K562 (cell line): ENCODE data around the gene BIRC5. TPM values are rescaled to one million over a fixed set of nuclear protein-coding genes. Genes with fewer than 3 reads are reported as not detected.

Experiments used
- CBFA2T3 ChIP-seq: fragments of 450-650 bp; IDR thresholded peaks from 2 replicates; pipeline ENCODE4 v1.6.1; 2017
- MCM2 ChIP-seq: fragments of 450-650 bp; IDR thresholded peaks from 2 replicates; pipeline ENCODE4 v1.6.1; 2017; ENCODE audit warnings: low read depth, mild to moderate bottlenecking
- NCOA1 ChIP-seq: fragments of 450-650 bp; IDR thresholded peaks from 2 replicates; pipeline ENCODE4 v1.6.1; 2016; ENCODE audit warnings: low read depth
- NRF1 ChIP-seq, 2 experiments: fragments of 450-650 bp; IDR thresholded peaks in 1 of 2; conservative IDR thresholded peaks in 1 of 2; 2 replicates each; pipeline ENCODE4 v1.6.1; 2014; ENCODE audit warnings: mild to moderate bottlenecking in 2 of 2
- PHF21A ChIP-seq: fragments of 450-650 bp; IDR thresholded peaks from 2 replicates; pipeline ENCODE4 v1.6.1; 2017; ENCODE audit warnings: low read depth, borderline replicate concordance
- RBM34 ChIP-seq: fragments of 200-400 bp; formaldehyde crosslinking; IDR thresholded peaks from 2 replicates; pipeline ENCODE4 v1.6.1; 2018; ENCODE audit warnings: low read length, borderline replicate concordance; ENCODE audit not compliant: insufficient read depth
- SIN3B ChIP-seq: fragments of 450-650 bp; IDR thresholded peaks from 2 replicates; pipeline ENCODE4 v1.6.1; 2017; ENCODE audit warnings: low read depth, mild to moderate bottlenecking, moderate library complexity
- SIX5 ChIP-seq, 2 experiments: IDR thresholded peaks; 2 replicates each; pipeline ENCODE4 v1.6.1; 2011; ENCODE audit warnings: low read length in 2 of 2, borderline replicate concordance in 1 of 2, low read depth in 1 of 2, mild to moderate bottlenecking in 1 of 2, moderate library complexity in 1 of 2; ENCODE audit not compliant: insufficient read depth in 1 of 2
- ZFX ChIP-seq: sonication (generic); formaldehyde crosslinking; IDR thresholded peaks from 2 replicates; pipeline ENCODE4 v1.8.0; 2022; ENCODE audit warnings: mild to moderate bottlenecking, missing genetic modification reagents, moderate library complexity
- ZNF124 ChIP-seq: sonication (generic); formaldehyde crosslinking; IDR thresholded peaks from 2 replicates; pipeline ENCODE4 v1.8.1; 2022; ENCODE audit warnings: missing genetic modification reagents
- ZNF134 ChIP-seq: fragments of 250-450 bp; sonication (Bioruptor Pico); conservative IDR thresholded peaks from 2 replicates; pipeline ENCODE4 v1.4.0; 2020
- ZNF253 ChIP-seq: fragments of 250-450 bp; sonication (Bioruptor Pico); conservative IDR thresholded peaks from 2 replicates; pipeline ENCODE4 v1.6.1; 2021; ENCODE audit warnings: mild to moderate bottlenecking
- ZNF436 ChIP-seq: fragments of 250-450, 450-650 bp; sonication (Bioruptor Pico); formaldehyde crosslinking; IDR thresholded peaks from 2 replicates; pipeline ENCODE4 v1.7.0; 2020; ENCODE audit warnings: mild to moderate bottlenecking
- ZZZ3 ChIP-seq: fragments of 450-650 bp; IDR thresholded peaks from 2 replicates; pipeline ENCODE4 v1.6.1; 2016; ENCODE audit warnings: antibody characterized with exemption, mild to moderate bottlenecking, moderate library complexity
- polyA plus RNA-seq, 8 experiments: library from polyadenylated mRNA; depleted of rRNA in 4 of 8; stranded (reverse) in 5 of 8; unstranded in 3 of 8; fragments of >200 nt; fragmentation: Nextera tagmentation in 2 of 8; fragmentation: Illumina TruSeq in 1 of 8; extraction: Ambion mirVana in 2 of 8; extraction: Trizol in 1 of 8; gene quantifications; 2 replicates each; pipeline versions ENCODE4 v1.2.1 to v1.2.3, GENCODE V29; 2011 to 2014; ENCODE audit warnings: inconsistent platforms in 1 of 8, missing spikeins in 1 of 8
- total RNA-seq, 7 experiments: library from RNA; depleted of rRNA in 6 of 7; stranded (reverse); fragments of >200 nt in 6 of 7; fragmentation: Illumina TruSeq in 2 of 7; extraction: Trizol in 2 of 7; gene quantifications; 2 replicates each; pipeline versions ENCODE4 v1.2.1 to v1.2.3, GENCODE V29; 2011 to 2021; ENCODE audit warnings: low replicate concordance in 1 of 7
- TF ChIP-seq, protein P1 (sequence below), 2 experiments: fragments of 450-650 bp; IDR thresholded peaks; 2 replicates each; pipeline ENCODE4 v1.6.1; 2018; ENCODE audit warnings: mild to moderate bottlenecking in 2 of 2, low read depth in 1 of 2; ENCODE audit not compliant: partially characterized antibody in 2 of 2
- TF ChIP-seq, protein P2 (sequence below): fragments of 450-650 bp; formaldehyde crosslinking; conservative IDR thresholded peaks from 2 replicates; pipeline ENCODE4 v1.4.0; 2022; ENCODE audit warnings: mild to moderate bottlenecking, missing genetic modification characterization
- TF ChIP-seq, protein P3 (sequence below): IDR thresholded peaks from 3 replicates; pipeline ENCODE4 v1.6.1; 2011; ENCODE audit warnings: borderline replicate concordance, mild to moderate bottlenecking, moderate library complexity; ENCODE audit not compliant: insufficient read length; ENCODE audit errors: extremely low read depth
- TF ChIP-seq, protein P4 (sequence below), 2 experiments: fragments of 450-650 bp in 1 of 2; sonication (generic) in 1 of 2; formaldehyde crosslinking; conservative IDR thresholded peaks; 2 replicates each; pipeline versions ENCODE4 v1.4.0 to v1.8.1; 2020 to 2022; ENCODE audit warnings: mild to moderate bottlenecking in 1 of 2, missing genetic modification reagents in 1 of 2

The BIRC5 gene
- total and polyA plus RNA-seq, 9 of the 15 experiments (the other 6 are each of a cell fraction or from before 2014, with no cell fraction given) = 64.4 to 140 (median 101) TPM

DNA sequence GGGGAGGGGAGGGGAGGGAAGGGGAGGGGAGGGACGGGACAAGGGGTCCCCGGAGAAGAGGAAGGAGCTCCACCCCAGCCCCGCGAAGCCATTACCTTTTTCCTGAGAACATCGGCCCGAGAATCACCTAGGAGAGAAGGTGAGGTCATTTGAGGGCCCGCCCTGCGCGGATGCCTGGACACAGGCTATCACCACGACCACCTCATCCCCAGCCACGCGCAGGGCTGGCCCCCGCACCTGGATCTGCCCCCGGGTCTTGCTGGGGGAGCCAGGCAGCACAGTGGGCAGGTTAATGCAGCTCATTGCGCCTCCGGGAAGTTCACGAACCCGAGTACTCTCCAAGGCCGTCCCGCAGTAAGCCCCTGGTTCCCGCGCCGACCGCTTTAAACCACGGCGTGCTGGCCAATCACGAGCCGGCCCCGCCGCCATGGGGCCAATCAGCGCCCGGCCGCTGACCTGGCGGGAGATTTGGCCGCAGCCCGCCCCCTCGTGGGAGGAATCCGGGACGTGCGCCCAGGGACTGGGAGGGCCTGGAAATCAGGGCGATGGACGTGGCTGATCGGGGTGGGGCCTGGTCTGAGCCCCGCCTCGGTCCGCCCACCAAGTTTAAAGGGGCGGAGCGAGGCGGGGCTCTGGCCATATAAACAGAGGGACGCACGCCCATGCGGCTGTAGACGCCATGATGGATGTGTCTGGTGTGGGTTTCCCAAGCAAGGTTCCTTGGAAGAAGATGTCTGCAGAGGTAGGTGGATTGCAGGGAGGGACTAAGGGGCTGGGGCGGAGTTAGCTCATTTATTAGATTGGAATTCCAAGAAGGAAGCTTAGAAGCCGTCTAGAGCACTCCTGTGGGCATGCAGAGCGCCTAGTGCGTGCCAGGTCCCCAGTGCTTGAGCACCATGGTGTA is 27.1 kb upstream of the BIRC5 start, which contains the start of the genes AFMID and TK1 (continued):
- TF ChIP-seq SIX5 (IDR thresholded peaks at IDR 0.05; ENCODE audit: borderline replicate concordance in 1 of 2, insufficient read depth in 1 of 2, low read depth in 1 of 2, low read length in 2 of 2) = no peak; a peak in 1 of 4 replicates
- TF ChIP-seq, protein P1, sequence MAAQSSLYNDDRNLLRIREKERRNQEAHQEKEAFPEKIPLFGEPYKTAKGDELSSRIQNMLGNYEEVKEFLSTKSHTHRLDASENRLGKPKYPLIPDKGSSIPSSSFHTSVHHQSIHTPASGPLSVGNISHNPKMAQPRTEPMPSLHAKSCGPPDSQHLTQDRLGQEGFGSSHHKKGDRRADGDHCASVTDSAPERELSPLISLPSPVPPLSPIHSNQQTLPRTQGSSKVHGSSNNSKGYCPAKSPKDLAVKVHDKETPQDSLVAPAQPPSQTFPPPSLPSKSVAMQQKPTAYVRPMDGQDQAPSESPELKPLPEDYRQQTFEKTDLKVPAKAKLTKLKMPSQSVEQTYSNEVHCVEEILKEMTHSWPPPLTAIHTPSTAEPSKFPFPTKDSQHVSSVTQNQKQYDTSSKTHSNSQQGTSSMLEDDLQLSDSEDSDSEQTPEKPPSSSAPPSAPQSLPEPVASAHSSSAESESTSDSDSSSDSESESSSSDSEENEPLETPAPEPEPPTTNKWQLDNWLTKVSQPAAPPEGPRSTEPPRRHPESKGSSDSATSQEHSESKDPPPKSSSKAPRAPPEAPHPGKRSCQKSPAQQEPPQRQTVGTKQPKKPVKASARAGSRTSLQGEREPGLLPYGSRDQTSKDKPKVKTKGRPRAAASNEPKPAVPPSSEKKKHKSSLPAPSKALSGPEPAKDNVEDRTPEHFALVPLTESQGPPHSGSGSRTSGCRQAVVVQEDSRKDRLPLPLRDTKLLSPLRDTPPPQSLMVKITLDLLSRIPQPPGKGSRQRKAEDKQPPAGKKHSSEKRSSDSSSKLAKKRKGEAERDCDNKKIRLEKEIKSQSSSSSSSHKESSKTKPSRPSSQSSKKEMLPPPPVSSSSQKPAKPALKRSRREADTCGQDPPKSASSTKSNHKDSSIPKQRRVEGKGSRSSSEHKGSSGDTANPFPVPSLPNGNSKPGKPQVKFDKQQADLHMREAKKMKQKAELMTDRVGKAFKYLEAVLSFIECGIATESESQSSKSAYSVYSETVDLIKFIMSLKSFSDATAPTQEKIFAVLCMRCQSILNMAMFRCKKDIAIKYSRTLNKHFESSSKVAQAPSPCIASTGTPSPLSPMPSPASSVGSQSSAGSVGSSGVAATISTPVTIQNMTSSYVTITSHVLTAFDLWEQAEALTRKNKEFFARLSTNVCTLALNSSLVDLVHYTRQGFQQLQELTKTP (IDR thresholded peaks at IDR 0.05; ENCODE audit: low read depth in 1 of 2, partially characterized antibody in 2 of 2) = no peak
- peak; percentile 68 for TF ChIP-seq ZFX (CRISPR knock-in tag)
- peak; percentile 77; the same call in 1 of the 2 replicates for TF ChIP-seq SIN3B
- TF ChIP-seq RBM34 = no peak
- TF ChIP-seq ZZZ3 = peak; percentile 96
- TF ChIP-seq NCOA1 = 0 out of 2 replicates have a peak, but pooled peaks have one; percentile 15
- TF ChIP-seq, protein P2, sequence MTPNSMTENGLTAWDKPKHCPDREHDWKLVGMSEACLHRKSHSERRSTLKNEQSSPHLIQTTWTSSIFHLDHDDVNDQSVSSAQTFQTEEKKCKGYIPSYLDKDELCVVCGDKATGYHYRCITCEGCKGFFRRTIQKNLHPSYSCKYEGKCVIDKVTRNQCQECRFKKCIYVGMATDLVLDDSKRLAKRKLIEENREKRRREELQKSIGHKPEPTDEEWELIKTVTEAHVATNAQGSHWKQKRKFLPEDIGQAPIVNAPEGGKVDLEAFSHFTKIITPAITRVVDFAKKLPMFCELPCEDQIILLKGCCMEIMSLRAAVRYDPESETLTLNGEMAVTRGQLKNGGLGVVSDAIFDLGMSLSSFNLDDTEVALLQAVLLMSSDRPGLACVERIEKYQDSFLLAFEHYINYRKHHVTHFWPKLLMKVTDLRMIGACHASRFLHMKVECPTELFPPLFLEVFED (CRISPR knock-in tag) = 0 out of 2 replicates have a peak, but pooled peaks have one; percentile 34
- TF ChIP-seq PHF21A = peak; percentile 87; the same call in 1 of the 2 replicates
- peak; percentile 76 to 79 for TF ChIP-seq NRF1 (conservative IDR thresholded peaks at IDR 0.05 in 1 of 2, IDR thresholded peaks at IDR 0.05 in 1 of 2)
- TF ChIP-seq CBFA2T3 = no peak
- no peak for TF ChIP-seq MCM2
- TF ChIP-seq, protein P3, sequence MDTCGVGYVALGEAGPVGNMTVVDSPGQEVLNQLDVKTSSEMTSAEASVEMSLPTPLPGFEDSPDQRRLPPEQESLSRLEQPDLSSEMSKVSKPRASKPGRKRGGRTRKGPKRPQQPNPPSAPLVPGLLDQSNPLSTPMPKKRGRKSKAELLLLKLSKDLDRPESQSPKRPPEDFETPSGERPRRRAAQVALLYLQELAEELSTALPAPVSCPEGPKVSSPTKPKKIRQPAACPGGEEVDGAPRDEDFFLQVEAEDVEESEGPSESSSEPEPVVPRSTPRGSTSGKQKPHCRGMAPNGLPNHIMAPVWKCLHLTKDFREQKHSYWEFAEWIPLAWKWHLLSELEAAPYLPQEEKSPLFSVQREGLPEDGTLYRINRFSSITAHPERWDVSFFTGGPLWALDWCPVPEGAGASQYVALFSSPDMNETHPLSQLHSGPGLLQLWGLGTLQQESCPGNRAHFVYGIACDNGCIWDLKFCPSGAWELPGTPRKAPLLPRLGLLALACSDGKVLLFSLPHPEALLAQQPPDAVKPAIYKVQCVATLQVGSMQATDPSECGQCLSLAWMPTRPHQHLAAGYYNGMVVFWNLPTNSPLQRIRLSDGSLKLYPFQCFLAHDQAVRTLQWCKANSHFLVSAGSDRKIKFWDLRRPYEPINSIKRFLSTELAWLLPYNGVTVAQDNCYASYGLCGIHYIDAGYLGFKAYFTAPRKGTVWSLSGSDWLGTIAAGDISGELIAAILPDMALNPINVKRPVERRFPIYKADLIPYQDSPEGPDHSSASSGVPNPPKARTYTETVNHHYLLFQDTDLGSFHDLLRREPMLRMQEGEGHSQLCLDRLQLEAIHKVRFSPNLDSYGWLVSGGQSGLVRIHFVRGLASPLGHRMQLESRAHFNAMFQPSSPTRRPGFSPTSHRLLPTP = no peak
- TF ChIP-seq, protein P4, sequence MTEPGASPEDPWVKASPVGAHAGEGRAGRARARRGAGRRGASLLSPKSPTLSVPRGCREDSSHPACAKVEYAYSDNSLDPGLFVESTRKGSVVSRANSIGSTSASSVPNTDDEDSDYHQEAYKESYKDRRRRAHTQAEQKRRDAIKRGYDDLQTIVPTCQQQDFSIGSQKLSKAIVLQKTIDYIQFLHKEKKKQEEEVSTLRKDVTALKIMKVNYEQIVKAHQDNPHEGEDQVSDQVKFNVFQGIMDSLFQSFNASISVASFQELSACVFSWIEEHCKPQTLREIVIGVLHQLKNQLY (CRISPR knock-in tag; conservative IDR thresholded peaks at IDR 0.05) = no peak
- no peak for TF ChIP-seq ZNF253 (CRISPR knock-in tag)
- no peak for TF ChIP-seq ZNF124 (CRISPR knock-in tag)
- no peak for TF ChIP-seq ZNF436 (CRISPR knock-in tag)
- TF ChIP-seq ZNF134 (CRISPR knock-in tag) = no peak
